B cell (primary cell): ENCODE data around the gene KRTAP9-8. TPM values are rescaled to one million over a fixed set of nuclear protein-coding genes. Genes with fewer than 3 reads are reported as not detected.
"Not testable (repeated sequence)": the region's sequence is repeated elsewhere in the genome, so short reads cannot be mapped to it uniquely, and the experiment has no call there.

ENCODE experiments used
- ATAC-seq: fragments of 200-7000 bp; cut with Tn5 transposase; one replicate; pipeline ENCODE4 v1.10.0; 2021; ENCODE audit warnings: low read depth, mild to moderate bottlenecking, moderate number of reproducible peaks, moderate library complexity
- CTCF ChIA-PET: fragments of 350-600 bp; sonication (Branson Sonifier 250); formaldehyde crosslinking; loops from one replicate; lab custom pipeline; 2021; ENCODE audit warnings: antibody characterized with exemption, inconsistent platforms; lab: Charles Lee
- POLR2A ChIA-PET: fragments of 350-600 bp; sonication (Branson Sonifier 250); formaldehyde crosslinking; loops from one replicate; lab custom pipeline; 2021; ENCODE audit warnings: antibody characterized with exemption; lab: Charles Lee
- DNase-seq: peaks from one replicate; pipeline ENCODE4 v3.0.0; 2013
- H2AFZ ChIP-seq: 2 replicates; pipeline ENCODE4 v1.6.1; 2012; ENCODE audit warnings: mild to moderate bottlenecking, low read depth, low read length; ENCODE audit not compliant: insufficient read depth, poor library complexity, severe bottlenecking
- H3K27ac ChIP-seq, 2 donors: 1 replicate in 1 of 2; 2 replicates in 1 of 2; pipeline ENCODE4 v1.5.1; 2012 to 2013; ENCODE audit warnings: low read length in 2 of 2, mild to moderate bottlenecking in 2 of 2, moderate library complexity in 1 of 2
- H3K27me3 ChIP-seq, 4 experiments: fragments of 200-600 bp in 1 of 4; sonication (generic) in 1 of 4; replicated peaks in 1 of 4; 1 replicate in 2 of 4; 2 replicates in 2 of 4; pipeline versions ENCODE4 v1.6.1 to v1.7.0; 2013 to 2016; ENCODE audit warnings: low read length in 3 of 4, mild to moderate bottlenecking in 2 of 4, mixed read lengths in 1 of 4, moderate library complexity in 1 of 4; ENCODE audit not compliant: insufficient read depth in 4 of 4, control insufficient read depth in 3 of 4; ENCODE audit errors: control extremely low read depth in 1 of 4
- H3K36me3 ChIP-seq, 2 experiments: replicated peaks in 1 of 2; 1 replicate in 1 of 2; 2 replicates in 1 of 2; pipeline versions ENCODE4 v1.6.1 to v1.7.1; 2013; ENCODE audit warnings: low read length in 1 of 2; ENCODE audit not compliant: insufficient read depth in 2 of 2, control insufficient read depth in 1 of 2; ENCODE audit errors: control extremely low read depth in 1 of 2, extremely low read depth in 1 of 2
- H3K4me1 ChIP-seq, 2 donors: fragments of 200-600 bp in 1 of 2; sonication (generic) in 1 of 2; 1 replicate in 1 of 2; 2 replicates in 1 of 2; pipeline versions ENCODE4 v1.5.1 to v1.6.1; 2013 to 2017; ENCODE audit warnings: low read length in 2 of 2; ENCODE audit not compliant: control insufficient read depth in 2 of 2, insufficient read depth in 2 of 2
- H3K4me2 ChIP-seq: replicated peaks from 2 replicates; pipeline ENCODE3; 2012; ENCODE audit warnings: mild to moderate bottlenecking, low read depth, low read length; ENCODE audit not compliant: poor library complexity, severe bottlenecking
- H3K4me3 ChIP-seq, 5 experiments: fragments of 200-600 bp in 1 of 5; sonication (generic) in 1 of 5; 1 replicate in 3 of 5; 2 replicates in 2 of 5; pipeline versions ENCODE4 v1.5.1 to v1.7.0; 2011 to 2016; ENCODE audit warnings: low read length in 4 of 5, mild to moderate bottlenecking in 4 of 5, low read depth in 2 of 5, control low read depth in 1 of 5, moderate library complexity in 1 of 5; ENCODE audit not compliant: insufficient read depth in 1 of 5; ENCODE audit errors: control extremely low read depth in 1 of 5, extremely low read depth in 1 of 5
- H3K79me2 ChIP-seq: fragments of 200-600 bp; sonication (generic); one replicate; pipeline ENCODE4 v1.6.0; 2016; ENCODE audit warnings: low read length; ENCODE audit not compliant: control insufficient read depth, insufficient read depth
- H3K9ac ChIP-seq: fragments of 200-600 bp; sonication (generic); 2 replicates; pipeline ENCODE4 v1.6.1; 2017; ENCODE audit warnings: mild to moderate bottlenecking, low read length, moderate library complexity
- H3K9me3 ChIP-seq, 3 donors: one replicate each; pipeline versions ENCODE4 v1.6.1 to v1.7.1; 2013; ENCODE audit warnings: low read length in 2 of 3; ENCODE audit not compliant: control insufficient read depth in 2 of 3, insufficient read depth in 1 of 3; ENCODE audit errors: control extremely low read depth in 1 of 3
- H4K20me1 ChIP-seq: 2 replicates; pipeline ENCODE4 v1.6.0; 2012; ENCODE audit warnings: mild to moderate bottlenecking, low read length; ENCODE audit not compliant: insufficient read depth, control insufficient read depth, poor library complexity, severe bottlenecking
- H3K27ac Mint-ChIP-seq: one replicate; pipeline ENCODE4 v1.8.0; 2021; ENCODE audit warnings: mixed read lengths
- H3K27me3 Mint-ChIP-seq: one replicate; pipeline ENCODE4 v1.8.0; 2021; ENCODE audit warnings: mixed read lengths
- H3K4me1 Mint-ChIP-seq: one replicate; pipeline ENCODE4 v1.8.0; 2021; ENCODE audit warnings: mixed read lengths
- H3K4me3 Mint-ChIP-seq: one replicate; pipeline ENCODE4 v1.8.0; 2021; ENCODE audit warnings: mixed read lengths
- H3K9me3 Mint-ChIP-seq: one replicate; pipeline ENCODE4 v1.8.0; 2022; ENCODE audit warnings: mixed read lengths; ENCODE audit not compliant: insufficient read depth
- WGBS: methylation state at CpG from one replicate; pipeline ENCODE4 v1.1.5; 2013; ENCODE audit warnings: missing lambda C conversion rate; ENCODE audit not compliant: insufficient coverage; 5-methylcytosine and 5-hydroxymethylcytosine counted together
- intact Hi-C: fragments of 100-400 bp; cut with micrococcal nuclease; formaldehyde crosslinking; loops from one replicate; pipeline ENCODE4 v1.10.0; 2022
- polyA minus RNA-seq: library from RNA; depleted of rRNA, polyadenylated mRNA; stranded (reverse); fragments of >200 nt; gene quantifications from 2 replicates; pipeline ENCODE4 v1.2.3, GENCODE V29; 2012
- polyA plus RNA-seq: library from polyadenylated mRNA; depleted of rRNA; stranded (reverse); fragments of >200 nt; gene quantifications from 2 replicates; pipeline ENCODE4 v1.2.3, GENCODE V29; 2012
- total RNA-seq, 2 donors: library from RNA; stranded (reverse); fragments of 120-200 nt in 1 of 2; gene quantifications; 1 replicate in 1 of 2; 2 replicates in 1 of 2; pipeline versions ENCODE4 v1.2.3 to v1.2.4, GENCODE V29; 2013 to 2022

The KRTAP9-8 gene, protein sequence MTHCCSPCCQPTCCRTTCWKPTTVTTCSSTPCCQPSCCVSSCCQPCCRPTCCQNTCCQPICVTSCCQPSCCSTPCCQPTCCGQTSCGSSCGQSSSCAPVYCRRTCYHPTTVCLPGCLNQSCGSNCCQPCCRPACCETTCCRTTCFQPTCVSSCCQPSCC
- total RNA-seq (not detected in 2 replicates), polyA plus RNA-seq (not detected in 2 replicates), polyA minus RNA-seq (not detected in 2 replicates)
- total RNA-seq (2013) = not detected

DNA sequence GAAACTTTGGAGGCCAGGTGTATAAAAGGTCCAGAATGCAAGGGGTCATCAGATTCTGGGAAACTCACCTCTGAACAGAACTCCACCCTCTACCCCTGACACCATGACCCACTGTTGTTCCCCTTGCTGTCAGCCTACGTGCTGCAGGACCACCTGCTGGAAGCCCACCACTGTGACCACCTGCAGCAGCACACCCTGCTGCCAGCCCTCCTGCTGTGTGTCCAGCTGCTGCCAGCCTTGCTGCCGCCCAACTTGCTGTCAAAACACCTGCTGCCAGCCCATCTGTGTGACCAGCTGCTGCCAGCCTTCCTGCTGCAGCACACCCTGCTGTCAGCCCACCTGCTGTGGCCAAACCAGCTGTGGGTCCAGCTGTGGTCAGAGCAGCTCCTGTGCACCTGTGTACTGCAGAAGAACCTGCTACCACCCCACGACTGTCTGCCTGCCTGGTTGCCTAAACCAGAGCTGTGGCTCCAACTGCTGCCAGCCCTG lies at the start of gene KRTAP9-8:
KRTAP9-8 (plus strand) TSS at position 51 of the 489 bp plus-strand sequence; CDS start at position 104, 53 bp downstream.
- H3K9me3 ChIP-seq, POLR2A ChIA-PET, H2AFZ ChIP-seq, H3K4me1 ChIP-seq, H3K9ac ChIP-seq, CTCF ChIA-PET, H3K27ac Mint-ChIP-seq, H3K79me2 ChIP-seq, H3K4me1 Mint-ChIP-seq, H4K20me1 ChIP-seq, H3K4me2 ChIP-seq, H3K4me3 Mint-ChIP-seq, H3K27me3 ChIP-seq, H3K4me3 ChIP-seq, H3K9me3 Mint-ChIP-seq, intact Hi-C loops, H3K36me3 ChIP-seq, H3K27ac ChIP-seq, ATAC-seq, DNase-seq: not testable (repeated sequence)
- 69% methylated on average over 2 of the region's 3 CpGs for WGBS
- H3K27me3 Mint-ChIP-seq = peaks cover 54% of the 10 kb centered on the region

DNA sequence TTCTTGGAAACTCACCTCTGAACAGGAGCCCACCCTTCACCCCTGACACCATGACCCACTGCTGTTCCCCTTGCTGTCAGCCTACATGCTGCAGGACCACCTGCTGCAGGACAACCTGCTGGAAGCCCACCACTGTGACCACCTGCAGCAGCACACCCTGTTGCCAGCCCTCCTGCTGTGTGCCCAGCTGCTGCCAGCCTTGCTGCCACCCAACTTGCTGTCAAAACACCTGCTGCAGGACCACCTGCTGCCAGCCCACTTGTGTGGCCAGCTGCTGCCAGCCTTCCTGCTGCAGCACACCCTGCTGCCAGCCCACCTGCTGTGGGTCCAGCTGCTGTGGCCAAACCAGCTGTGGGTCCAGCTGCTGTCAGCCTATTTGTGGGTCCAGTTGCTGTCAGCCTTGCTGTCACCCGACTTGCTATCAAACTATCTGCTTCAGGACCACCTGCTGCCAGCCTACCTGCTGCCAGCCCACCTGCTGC lies 47.9 kb upstream of the KRTAP9-8 start, which contains the start of gene KRTAP9-1:
KRTAP9-1 (plus strand) TSS at position 51 of the 482 bp plus-strand sequence; CDS start at position 51, 0 bp downstream.
- H3K9me3 ChIP-seq, H3K27me3 ChIP-seq, H3K4me3 ChIP-seq, POLR2A ChIA-PET, H4K20me1 ChIP-seq, H3K4me2 ChIP-seq, H2AFZ ChIP-seq, H3K36me3 ChIP-seq, ATAC-seq, H3K79me2 ChIP-seq, H3K9me3 Mint-ChIP-seq, H3K4me1 ChIP-seq, H3K27ac Mint-ChIP-seq, DNase-seq, H3K9ac ChIP-seq, H3K4me3 Mint-ChIP-seq, H3K4me1 Mint-ChIP-seq, H3K27ac ChIP-seq: not testable (repeated sequence)
- CTCF ChIA-PET = interaction anchor here (1.2 kb wide), 1 partner anchor 11 kb away, joined by 3 read pairs; no protein-coding TSS in a partner anchor
- intact Hi-C loops = loop anchor here (10.0 kb wide), 1 partner anchor 225 kb away; the partner anchor contains the start of gene KRT39
- H3K27me3 Mint-ChIP-seq = peaks cover 41% of the 10 kb centered on the region
- 82% methylated on average over 1 of the region's 1 CpG for WGBS
